Measurements from ENCODE around the gene RHBDL3.

DNA sequence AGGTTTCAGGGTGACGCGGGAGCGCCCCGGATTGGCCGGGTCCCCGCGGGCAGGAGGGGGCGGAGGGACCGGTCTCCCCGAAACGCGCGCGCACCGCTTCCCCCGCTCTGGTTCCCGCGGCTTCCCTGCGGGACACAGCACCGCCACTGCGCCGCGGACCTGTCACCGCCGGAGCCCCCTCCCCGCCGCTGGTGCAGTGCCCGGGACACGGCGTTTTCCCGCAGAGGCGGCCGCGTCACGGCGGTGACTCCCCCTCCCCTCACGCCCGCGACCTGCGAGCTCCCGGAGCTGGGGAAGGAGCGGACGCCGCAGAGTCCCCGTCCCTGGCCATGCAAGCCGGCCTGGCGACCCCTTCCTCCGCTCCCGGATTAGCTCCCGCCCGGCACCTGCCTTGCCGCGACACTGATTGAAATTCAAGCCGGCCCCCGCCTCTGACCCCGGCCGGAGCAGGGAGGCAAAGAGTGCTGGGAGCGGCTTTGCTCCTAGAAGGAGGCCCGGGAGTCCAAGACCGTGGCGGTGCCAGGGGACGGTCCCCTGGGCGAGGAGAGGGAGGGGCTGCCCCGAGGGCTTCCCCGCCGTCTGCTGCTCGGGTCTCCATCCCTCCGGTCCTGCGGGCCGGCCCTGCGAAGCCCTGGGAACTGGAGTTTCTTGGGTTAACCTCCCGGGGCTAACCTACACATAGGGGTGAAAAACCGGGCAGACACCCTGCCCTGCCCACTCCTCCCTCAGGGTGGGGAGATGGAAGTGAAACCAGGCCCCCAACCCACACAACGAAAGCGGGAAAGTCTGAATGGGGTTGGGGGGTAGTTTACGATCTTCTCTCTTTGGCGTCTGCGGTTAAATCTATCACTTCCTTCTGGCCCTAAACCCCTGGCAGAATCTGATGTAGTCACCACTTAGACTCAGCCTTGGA is 1.0 kb downstream of the RHBDL3 start:
- TF ChIP-seq CTCF (IDR thresholded peaks at IDR 0.05) (no peak), POLR2A (IDR thresholded peaks at IDR 0.05) (no peak)
